ENCODE data around the gene CEP44. TPM values are rescaled to one million over a fixed set of nuclear protein-coding genes. Genes with fewer than 3 reads are reported as not detected.

Gene CEP44
- total RNA-seq, 1 experiment from 2014 or later: 11.5 TPM

DNA sequence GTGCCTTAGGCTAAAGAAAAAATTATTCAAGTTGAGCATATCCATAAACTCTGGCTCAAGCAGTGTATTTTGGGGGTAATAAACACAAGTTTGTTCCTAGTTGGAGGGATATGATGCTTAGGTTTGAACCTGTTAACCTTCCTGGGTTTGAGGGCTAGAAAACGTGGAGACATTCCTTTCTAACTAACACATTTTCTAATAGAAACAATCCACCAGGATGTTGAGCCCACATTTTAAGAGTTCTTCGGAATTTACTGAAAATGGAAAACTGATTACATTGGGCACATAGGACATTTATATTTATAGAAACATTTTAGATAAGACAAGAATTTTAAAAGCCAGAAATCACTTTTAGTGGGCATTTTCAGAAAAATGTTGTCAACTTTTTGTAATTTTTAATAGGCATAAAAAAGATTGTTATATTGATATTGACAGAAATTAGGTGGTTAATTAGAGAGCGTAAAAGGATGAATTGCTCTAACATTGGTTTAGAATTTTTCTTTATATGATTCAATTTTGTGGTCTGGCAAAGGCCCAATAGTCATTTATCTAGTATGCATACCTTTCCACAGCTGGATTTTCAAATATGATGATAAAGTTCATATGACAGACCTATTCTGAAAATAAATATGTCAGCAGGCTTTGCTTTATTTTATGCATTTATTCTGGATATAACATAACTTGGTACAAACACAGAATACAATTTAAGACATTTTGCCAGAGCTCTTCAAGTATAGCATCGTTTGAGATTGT lies 49.2 kb downstream of the CEP44 start:
- H3K27ac ChIP-seq (ENCODE audit: low read depth, low read length): no peak overlapping the region
- no peaks in the 10 kb centered on the region for H3K36me3 ChIP-seq (ENCODE audit: control insufficient read depth in 1 of 2, insufficient read depth in 2 of 2, low read length in 2 of 2)
- no TSS peak for BruUV-seq (replicated peaks)
- ChIA-PET POLR2A (no interaction called here), CTCF (no interaction called here), RAD21 (ENCODE audit: low non-redundant PET in 1 of 2, low total read pairs in 2 of 2, uncharacterized antibody in 2 of 2, unreplicated experiment in 2 of 2) (no interaction called here)
- no peaks in the 10 kb centered on the region for H3K9me3 ChIP-seq (ENCODE audit: control insufficient read depth in 1 of 2, insufficient read depth in 1 of 2, low read depth in 1 of 2, low read length in 2 of 2)
- no peak overlapping the region for H3K9ac ChIP-seq (ENCODE audit: low read length)
- H2AFZ ChIP-seq (ENCODE audit: low read depth, low read length, poor library complexity, severe bottlenecking): no peak overlapping the region
- H4K20me1 ChIP-seq (ENCODE audit: insufficient read depth): no peaks in the 10 kb centered on the region
- DNase-seq (ENCODE audit: low read depth, low spot score): no peak
- ATAC-seq: no peak
- TF ChIP-seq, protein P1, sequence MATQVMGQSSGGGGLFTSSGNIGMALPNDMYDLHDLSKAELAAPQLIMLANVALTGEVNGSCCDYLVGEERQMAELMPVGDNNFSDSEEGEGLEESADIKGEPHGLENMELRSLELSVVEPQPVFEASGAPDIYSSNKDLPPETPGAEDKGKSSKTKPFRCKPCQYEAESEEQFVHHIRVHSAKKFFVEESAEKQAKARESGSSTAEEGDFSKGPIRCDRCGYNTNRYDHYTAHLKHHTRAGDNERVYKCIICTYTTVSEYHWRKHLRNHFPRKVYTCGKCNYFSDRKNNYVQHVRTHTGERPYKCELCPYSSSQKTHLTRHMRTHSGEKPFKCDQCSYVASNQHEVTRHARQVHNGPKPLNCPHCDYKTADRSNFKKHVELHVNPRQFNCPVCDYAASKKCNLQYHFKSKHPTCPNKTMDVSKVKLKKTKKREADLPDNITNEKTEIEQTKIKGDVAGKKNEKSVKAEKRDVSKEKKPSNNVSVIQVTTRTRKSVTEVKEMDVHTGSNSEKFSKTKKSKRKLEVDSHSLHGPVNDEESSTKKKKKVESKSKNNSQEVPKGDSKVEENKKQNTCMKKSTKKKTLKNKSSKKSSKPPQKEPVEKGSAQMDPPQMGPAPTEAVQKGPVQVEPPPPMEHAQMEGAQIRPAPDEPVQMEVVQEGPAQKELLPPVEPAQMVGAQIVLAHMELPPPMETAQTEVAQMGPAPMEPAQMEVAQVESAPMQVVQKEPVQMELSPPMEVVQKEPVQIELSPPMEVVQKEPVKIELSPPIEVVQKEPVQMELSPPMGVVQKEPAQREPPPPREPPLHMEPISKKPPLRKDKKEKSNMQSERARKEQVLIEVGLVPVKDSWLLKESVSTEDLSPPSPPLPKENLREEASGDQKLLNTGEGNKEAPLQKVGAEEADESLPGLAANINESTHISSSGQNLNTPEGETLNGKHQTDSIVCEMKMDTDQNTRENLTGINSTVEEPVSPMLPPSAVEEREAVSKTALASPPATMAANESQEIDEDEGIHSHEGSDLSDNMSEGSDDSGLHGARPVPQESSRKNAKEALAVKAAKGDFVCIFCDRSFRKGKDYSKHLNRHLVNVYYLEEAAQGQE (IDR thresholded peaks at IDR 0.05; ENCODE audit: low read depth): no peak
- TF ChIP-seq ATF3 (IDR thresholded peaks at IDR 0.05) (no peak), POLR2A (IDR thresholded peaks at IDR 0.05; ENCODE audit: borderline replicate concordance, extremely low read depth, insufficient read depth, insufficient read length) (no peak), ZNF274 (IDR thresholded peaks at IDR 0.05; ENCODE audit: low read depth, low read length) (no peak), MAX (IDR thresholded peaks at IDR 0.05) (no peak), SP1 (IDR thresholded peaks at IDR 0.05; ENCODE audit: low read depth) (no peak), RAD21 (IDR thresholded peaks at IDR 0.05; ENCODE audit: low read depth) (no peak), SIN3A (IDR thresholded peaks at IDR 0.05; ENCODE audit: low read depth) (no peak), ZFX (IDR thresholded peaks at IDR 0.05) (no peak)
- TF ChIP-seq, protein P2, sequence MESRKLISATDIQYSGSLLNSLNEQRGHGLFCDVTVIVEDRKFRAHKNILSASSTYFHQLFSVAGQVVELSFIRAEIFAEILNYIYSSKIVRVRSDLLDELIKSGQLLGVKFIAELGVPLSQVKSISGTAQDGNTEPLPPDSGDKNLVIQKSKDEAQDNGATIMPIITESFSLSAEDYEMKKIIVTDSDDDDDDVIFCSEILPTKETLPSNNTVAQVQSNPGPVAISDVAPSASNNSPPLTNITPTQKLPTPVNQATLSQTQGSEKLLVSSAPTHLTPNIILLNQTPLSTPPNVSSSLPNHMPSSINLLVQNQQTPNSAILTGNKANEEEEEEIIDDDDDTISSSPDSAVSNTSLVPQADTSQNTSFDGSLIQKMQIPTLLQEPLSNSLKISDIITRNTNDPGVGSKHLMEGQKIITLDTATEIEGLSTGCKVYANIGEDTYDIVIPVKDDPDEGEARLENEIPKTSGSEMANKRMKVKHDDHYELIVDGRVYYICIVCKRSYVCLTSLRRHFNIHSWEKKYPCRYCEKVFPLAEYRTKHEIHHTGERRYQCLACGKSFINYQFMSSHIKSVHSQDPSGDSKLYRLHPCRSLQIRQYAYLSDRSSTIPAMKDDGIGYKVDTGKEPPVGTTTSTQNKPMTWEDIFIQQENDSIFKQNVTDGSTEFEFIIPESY (IDR thresholded peaks at IDR 0.05; ENCODE audit: extremely low read depth, insufficient replicate concordance, low read length): no peak
- intact Hi-C loops (cut with micrococcal nuclease): no loop called here
- H3K4me2 ChIP-seq (ENCODE audit: low read length): no peak overlapping the region
- no peak overlapping the region for H3K4me3 ChIP-seq (replicated peaks in 1 of 2; ENCODE audit: low read depth in 1 of 2, low read length in 2 of 2)
- no peaks in the 10 kb centered on the region for H3K4me1 ChIP-seq (ENCODE audit: control insufficient read depth in 1 of 2, insufficient read depth in 2 of 2, low read length in 2 of 2)
- H3K79me2 ChIP-seq (ENCODE audit: insufficient read depth, low read length): no peaks in the 10 kb centered on the region
- no peaks in the 10 kb centered on the region for H3K9me2 ChIP-seq (ENCODE audit: insufficient read depth)
- H3K27me3 ChIP-seq (ENCODE audit: insufficient read depth, low read length): no peaks in the 10 kb centered on the region
